SU-DHL-6 (cell line): ENCODE results near the gene ZNF747.

Experiments used
- H2AFZ ChIP-seq: fragments of 200-600 bp; sonication (generic); 2 replicates; pipeline ENCODE4 v1.6.1; 2014; ENCODE audit warnings: low read depth, mild to moderate bottlenecking, moderate library complexity, mixed read lengths, antibody characterized with exemption, low read length; ENCODE audit not compliant: severe bottlenecking
- H3F3A ChIP-seq: fragments of 200-600 bp; shearing (Covaris generic); 2 replicates; pipeline ENCODE4 v1.6.0; 2016; ENCODE audit warnings: antibody characterized with exemption, mild to moderate bottlenecking; ENCODE audit not compliant: insufficient read depth
- H3K27ac ChIP-seq: fragments of 200-600 bp; sonication (generic); 2 replicates; pipeline ENCODE4 v1.5.1; 2016; ENCODE audit warnings: low read depth, mild to moderate bottlenecking, low read length, moderate library complexity, mixed read lengths
- H3K27me3 ChIP-seq: fragments of 200-600 bp; sonication (generic), shearing (Covaris generic); 2 replicates; pipeline ENCODE4 v1.6.0; 2014; ENCODE audit warnings: mild to moderate bottlenecking, low read length
- H3K36me3 ChIP-seq: fragments of 200-600 bp; sonication (generic); 2 replicates; pipeline ENCODE4 v1.6.1; 2014; ENCODE audit warnings: mild to moderate bottlenecking, low read length, mixed read lengths
- H3K4me2 ChIP-seq: fragments of 300-600, 200-600 bp; shearing (Covaris generic), sonication (generic); 2 replicates; pipeline ENCODE4 v1.6.0; 2014; ENCODE audit warnings: low read length, low read depth, mild to moderate bottlenecking; ENCODE audit not compliant: poor library complexity, severe bottlenecking
- H3K4me3 ChIP-seq: fragments of 200-600 bp; sonication (generic); 2 replicates; pipeline ENCODE4 v1.5.1; 2014; ENCODE audit warnings: antibody characterized with exemption, low read length, mild to moderate bottlenecking, mixed read lengths; ENCODE audit not compliant: insufficient read depth, poor library complexity, severe bottlenecking
- H3K79me2 ChIP-seq: fragments of 200-600 bp; sonication (generic); 2 replicates; pipeline ENCODE4 v1.6.1; 2014; ENCODE audit warnings: mild to moderate bottlenecking, low read length, moderate library complexity; ENCODE audit not compliant: insufficient read depth
- H3K9ac ChIP-seq: fragments of 200-600 bp; sonication (generic); 2 replicates; pipeline ENCODE4 v1.7.0; 2014; ENCODE audit warnings: mild to moderate bottlenecking, low read length
- H3K9me2 ChIP-seq: fragments of 200-600 bp; sonication (generic); replicated peaks from 2 replicates; pipeline ENCODE4 v1.6.1; 2014; ENCODE audit warnings: low read length; ENCODE audit not compliant: insufficient read depth
- H3K9me3 ChIP-seq: fragments of 200-600 bp; sonication (generic); 2 replicates; pipeline ENCODE4 v1.6.1; 2014; ENCODE audit warnings: low read length, mixed read lengths; ENCODE audit not compliant: insufficient read depth
- H4K20me1 ChIP-seq: fragments of 200-600 bp; sonication (generic); 2 replicates; pipeline ENCODE4 v1.6.1; 2014; ENCODE audit warnings: low read depth, mild to moderate bottlenecking, antibody characterized with exemption, low read length, moderate library complexity, mixed read lengths
- CTCF ChIP-seq: fragments of 200-600 bp; sonication (generic); IDR thresholded peaks from one replicate; pipeline ENCODE4 v1.5.1; 2017; ENCODE audit warnings: antibody characterized with exemption, mild to moderate bottlenecking, low read length, moderate library complexity; ENCODE audit not compliant: insufficient read depth, poor library complexity, severe bottlenecking
- EZH2phosphoT487 ChIP-seq: fragments of 200-600 bp; sonication (generic), shearing (Covaris generic); conservative IDR thresholded peaks from 2 replicates; pipeline ENCODE4 v1.6.1; 2018; ENCODE audit warnings: mild to moderate bottlenecking, antibody characterized with exemption, low read length, moderate library complexity, mixed read lengths

Gene ZNF747

GRCh38 chr16:30527635-30528178, 7.0 kb downstream of the ZNF747 start:
- Histone ChIP-seq H4K20me1 (no peaks in the 10 kb centered on the region), H3K4me3 (peak overlapping the region; percentile 52), H3F3A (peaks cover 25% of the 10 kb centered on the region), H3K4me2 (peak overlapping the region; percentile 96), H3K27me3 (no peaks in the 10 kb centered on the region), H3K9ac (peak overlapping the region; percentile 67), H2AFZ (no peak overlapping the region), H3K36me3 (no peaks in the 10 kb centered on the region), H3K9me3 (no peaks in the 10 kb centered on the region), H3K9me2 (no peaks in the 10 kb centered on the region), H3K27ac (peak overlapping the region; percentile 94), H3K79me2 (no peaks in the 10 kb centered on the region)
- TF ChIP-seq EZH2phosphoT487 (no peak), CTCF (no peak)

- Histone ChIP-seq H3K36me3 (no peaks in the 10 kb centered on the region), H3K9me3 (no peaks in the 10 kb centered on the region), H3F3A (peaks cover 31% of the 10 kb centered on the region), H2AFZ (peak overlapping the region; percentile 83), H4K20me1 (no peaks in the 10 kb centered on the region), H3K4me2 (peak overlapping the region; percentile 96), H3K27ac (peak overlapping the region; percentile 94), H3K4me3 (peak overlapping the region; percentile 92), H3K9ac (peak overlapping the region; percentile 78), H3K79me2 (no peaks in the 10 kb centered on the region), H3K27me3 (no peaks in the 10 kb centered on the region), H3K9me2 (no peaks in the 10 kb centered on the region)
- TF ChIP-seq CTCF (no peak), EZH2phosphoT487 (no peak)
Observed at GRCh38 chr16:30526823-30527634, 7.6 kb downstream of the ZNF747 start.

DNA sequence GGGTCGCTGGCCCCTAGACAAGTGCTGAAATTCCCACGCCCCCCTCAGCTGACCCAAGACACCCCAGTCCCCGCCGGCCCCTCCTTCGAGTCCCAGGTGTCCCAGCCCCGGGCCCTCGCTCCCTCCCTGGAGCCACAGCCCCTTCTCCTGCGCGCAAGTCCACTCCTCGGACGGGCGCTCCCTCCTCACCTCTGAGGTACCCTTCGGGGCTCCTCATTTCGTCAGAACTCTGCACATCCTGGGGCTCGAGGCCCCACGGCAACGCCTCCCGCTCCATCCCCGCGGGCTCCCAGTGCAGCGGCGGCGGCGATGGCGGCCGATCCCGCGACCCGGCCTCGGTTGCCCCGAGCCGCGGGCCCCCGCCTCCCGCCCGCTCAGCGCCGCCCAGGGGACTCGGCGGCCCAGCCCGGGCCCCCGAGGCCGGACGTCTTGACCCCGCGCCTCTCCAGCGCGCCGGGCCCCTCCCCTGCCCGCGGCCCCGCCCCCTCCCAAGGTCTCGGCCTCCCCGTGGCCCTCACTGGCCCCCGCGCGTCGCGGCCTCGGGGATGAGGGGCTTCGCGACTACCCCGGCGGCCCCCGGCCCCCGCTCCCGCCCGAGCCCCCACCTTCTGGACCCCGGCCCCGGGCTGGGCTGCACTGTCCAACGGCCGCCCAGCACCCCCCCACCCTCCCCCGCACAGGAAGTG, 8.4 kb downstream of the ZNF747 start, which contains the start of gene ZNF768:
ZNF768 (minus strand) TSS at position 430 of the 686 bp plus-strand sequence; CDS start at position 277, 153 bp downstream.
- H3K27me3 ChIP-seq = no peaks in the 10 kb centered on the region
- H3K4me3 ChIP-seq = peak within 1 kb of the TSS; percentile 92
- H3K27ac ChIP-seq = peak within 1 kb of the TSS; percentile 94
- no peak for TF ChIP-seq CTCF
- no peak for TF ChIP-seq EZH2phosphoT487
- H3K9ac ChIP-seq = peak within 1 kb of the TSS; percentile 78
- H3K36me3 ChIP-seq = no peaks in the 10 kb centered on the region
- peaks cover 39% of the 10 kb centered on the region for H3F3A ChIP-seq
- H3K79me2 ChIP-seq = no peaks in the 10 kb centered on the region
- no peaks in the 10 kb centered on the region for H3K9me2 ChIP-seq
- peak within 1 kb of the TSS; percentile 83 for H2AFZ ChIP-seq
- no peaks in the 10 kb centered on the region for H3K9me3 ChIP-seq
- H3K4me2 ChIP-seq = peak within 1 kb of the TSS; percentile 96
- H4K20me1 ChIP-seq = no peaks in the 10 kb centered on the region
